HCT116 (cell line): Measurements from ENCODE around the gene PLD1. TPM values are rescaled to one million over a fixed set of nuclear protein-coding genes. Genes with fewer than 3 reads are reported as not detected.
"Not testable (repeated sequence)": the region's sequence is repeated elsewhere in the genome, so short reads cannot be mapped to it uniquely, and the experiment has no call there.

Experiments
- ATAC-seq: fragments of 200-7000 bp; cut with Tn5 transposase; 2 replicates; pipeline ENCODE4 v1.9.1; 2020; ENCODE audit warnings: mild to moderate bottlenecking, moderate library complexity
- BruUV-seq: library from RNA; stranded (reverse); fragments of 400-500 nt; replicated peaks from 2 replicates; lab custom pipeline; 2021; lab: Mats Ljungman, UMichigan
- CTCF ChIA-PET: fragments of 300-600 bp; sonication (Branson Sonifier 250); formaldehyde crosslinking; loops from one replicate; lab custom pipeline; 2021; ENCODE audit warnings: antibody characterized with exemption; lab: Charles Lee
- POLR2A ChIA-PET: fragments of 300-600, 350-600 bp; sonication (Branson Sonifier 250); formaldehyde crosslinking; loops from one replicate; lab custom pipeline; 2021; ENCODE audit warnings: antibody characterized with exemption; lab: Charles Lee
- RAD21 ChIA-PET, 2 experiments: fragments of 300-600 bp; sonication (Branson Sonifier 250); formaldehyde crosslinking; loops; one replicate each; lab custom pipeline; 2023; ENCODE audit warnings: low total read pairs in 2 of 2; ENCODE audit not compliant: uncharacterized antibody in 2 of 2, unreplicated experiment in 2 of 2, low non-redundant PET in 1 of 2; lab: Charles Lee
- DNase-seq: peaks from one replicate; pipeline ENCODE4 v3.0.0-alpha.2; 2010; ENCODE audit warnings: low read depth, low spot score
- H2AFZ ChIP-seq: fragments of 200-600 bp; shearing (Covaris generic), sonication (generic); 2 replicates; pipeline ENCODE4 v1.6.1; 2017; ENCODE audit warnings: low read depth, mixed run types, mixed read lengths, antibody characterized with exemption, low read length; ENCODE audit not compliant: poor library complexity, severe bottlenecking
- H3K27ac ChIP-seq: 2 replicates; pipeline ENCODE4 v1.5.1; 2012; ENCODE audit warnings: low read depth, low read length
- H3K27me3 ChIP-seq: fragments of 200-600 bp; sonication (generic); 2 replicates; pipeline ENCODE4 v1.6.1; 2016; ENCODE audit warnings: mixed run types, low read length, mixed read lengths; ENCODE audit not compliant: insufficient read depth
- H3K36me3 ChIP-seq, 2 experiments: fragments of 200-500 bp in 1 of 2; fragments of 200-600 bp in 1 of 2; sonication (Bioruptor generic) in 1 of 2; sonication (generic) in 1 of 2; 2 replicates each; pipeline versions ENCODE4 v1.5.1 to v1.6.1; 2014 to 2016; ENCODE audit warnings: low read length in 2 of 2, inconsistent platforms in 1 of 2, mixed read lengths in 1 of 2, mixed run types in 1 of 2; ENCODE audit not compliant: insufficient read depth in 2 of 2, control insufficient read depth in 1 of 2
- H3K4me1 ChIP-seq, 2 experiments: fragments of 200-600 bp in 1 of 2; sonication (generic) in 1 of 2; 2 replicates each; pipeline versions ENCODE4 v1.5.1 to v1.6.1; 2012 to 2017; ENCODE audit warnings: low read length in 2 of 2, inconsistent platforms in 1 of 2, mild to moderate bottlenecking in 1 of 2, mixed read lengths in 1 of 2, mixed run types in 1 of 2, moderate library complexity in 1 of 2; ENCODE audit not compliant: insufficient read depth in 2 of 2, control insufficient read depth in 1 of 2
- H3K4me2 ChIP-seq: fragments of 200-600 bp; sonication (generic); 2 replicates; pipeline ENCODE4 v1.6.1; 2017; ENCODE audit warnings: mixed run types, low read length, mixed read lengths
- H3K4me3 ChIP-seq, 2 experiments: fragments of 200-600 bp in 1 of 2; sonication (generic) in 1 of 2; replicated peaks in 1 of 2; 2 replicates each; pipeline ENCODE4 v1.5.1; 2011 to 2016; ENCODE audit warnings: low read length in 2 of 2, control low read depth in 1 of 2, low read depth in 1 of 2, mild to moderate bottlenecking in 1 of 2, mixed read lengths in 1 of 2, mixed run types in 1 of 2
- H3K79me2 ChIP-seq: fragments of 200-600 bp; sonication (generic); 2 replicates; pipeline ENCODE4 v1.6.1; 2017; ENCODE audit warnings: mild to moderate bottlenecking, mixed run types, low read length, moderate library complexity, mixed read lengths; ENCODE audit not compliant: insufficient read depth
- H3K9ac ChIP-seq: fragments of 200-600 bp; sonication (generic); 2 replicates; pipeline ENCODE4 v1.6.1; 2016; ENCODE audit warnings: low read length, mixed read lengths
- H3K9me2 ChIP-seq: fragments of 200-600 bp; sonication (generic), shearing (Covaris generic); 2 replicates; pipeline ENCODE4 v1.6.1; 2017; ENCODE audit warnings: mixed run types, mild to moderate bottlenecking, moderate library complexity; ENCODE audit not compliant: insufficient read depth
- H3K9me3 ChIP-seq, 2 experiments: fragments of 200-500 bp in 1 of 2; fragments of 200-600 bp in 1 of 2; sonication (Bioruptor generic) in 1 of 2; sonication (generic) in 1 of 2; 2 replicates each; pipeline ENCODE4 v1.6.1; 2014 to 2017; ENCODE audit warnings: low read length in 2 of 2, mixed read lengths in 2 of 2, inconsistent platforms in 1 of 2, low read depth in 1 of 2, mild to moderate bottlenecking in 1 of 2, mixed run types in 1 of 2, moderate library complexity in 1 of 2; ENCODE audit not compliant: control insufficient read depth in 1 of 2, insufficient read depth in 1 of 2
- H4K20me1 ChIP-seq: fragments of 200-600 bp; sonication (generic), shearing (Covaris generic); 2 replicates; pipeline ENCODE4 v1.6.1; 2017; ENCODE audit warnings: mixed run types, mild to moderate bottlenecking, moderate library complexity; ENCODE audit not compliant: insufficient read depth
- EGR1 ChIP-seq: IDR thresholded peaks from 2 replicates; pipeline ENCODE4 v1.6.1; 2012; ENCODE audit warnings: low read depth
- EZH2phosphoT487 ChIP-seq: fragments of 200-600 bp; IDR thresholded peaks from 2 replicates; pipeline ENCODE4 v1.6.1; 2018; ENCODE audit warnings: antibody characterized with exemption, borderline replicate concordance
- FOSL1 ChIP-seq: IDR thresholded peaks from 2 replicates; pipeline ENCODE4 v1.6.1; 2012; ENCODE audit warnings: low read depth
- JUND ChIP-seq: IDR thresholded peaks from 2 replicates; pipeline ENCODE4 v1.6.1; 2012
- MAX ChIP-seq: IDR thresholded peaks from 2 replicates; pipeline ENCODE4 v1.6.1; 2012
- POLR2A ChIP-seq: IDR thresholded peaks from 2 replicates; pipeline ENCODE4 v1.7.0; 2011; ENCODE audit warnings: borderline replicate concordance; ENCODE audit not compliant: insufficient read depth, insufficient read length; ENCODE audit errors: extremely low read depth
- POLR2AphosphoS5 ChIP-seq: IDR thresholded peaks from 2 replicates; pipeline ENCODE4 v1.6.1; 2011; ENCODE audit warnings: mild to moderate bottlenecking, low read depth, low read length, moderate library complexity
- RAD21 ChIP-seq: IDR thresholded peaks from 2 replicates; pipeline ENCODE4 v1.6.1; 2012; ENCODE audit warnings: low read depth, mild to moderate bottlenecking
- SIN3A ChIP-seq: IDR thresholded peaks from 2 replicates; pipeline ENCODE4 v1.6.1; 2012; ENCODE audit warnings: low read depth
- SP1 ChIP-seq: IDR thresholded peaks from 2 replicates; pipeline ENCODE4 v1.6.1; 2012; ENCODE audit warnings: low read depth
- SRF ChIP-seq: IDR thresholded peaks from 2 replicates; pipeline ENCODE4 v1.6.1; 2012; ENCODE audit warnings: low read depth
- TCF7L2 ChIP-seq: IDR thresholded peaks from 2 replicates; pipeline ENCODE4 v1.7.0; 2011; ENCODE audit warnings: borderline replicate concordance, inconsistent platforms; ENCODE audit not compliant: insufficient read depth, insufficient read length; ENCODE audit errors: extremely low read depth
- YY1 ChIP-seq: IDR thresholded peaks from 2 replicates; pipeline ENCODE4 v1.6.1; 2011; ENCODE audit warnings: low read length, low read depth, moderate library complexity, mild to moderate bottlenecking; ENCODE audit not compliant: insufficient replicate concordance; ENCODE audit errors: extremely low read depth
- ZFX ChIP-seq: fragments of 450-650 bp; IDR thresholded peaks from 2 replicates; pipeline ENCODE4 v1.6.1; 2017
- intact Hi-C: fragments of 100-400 bp; cut with micrococcal nuclease; formaldehyde crosslinking; loops from 2 replicates; pipeline ENCODE4 v1.10.0; 2022
- total RNA-seq: library from RNA; stranded (reverse); gene quantifications from one replicate; pipeline ENCODE4 v1.2.1, GENCODE V29; 2021; ENCODE audit not compliant: unreplicated experiment

PLD1 gene
- total RNA-seq, 1 experiment from 2014 or later: 8.4 TPM

GRCh38 chr3:171562459-171562858 lies 247.8 kb downstream of the PLD1 start:
- H3K4me2 ChIP-seq, BruUV-seq, H3K9me2 ChIP-seq, H3K4me1 ChIP-seq, H2AFZ ChIP-seq, H3K36me3 ChIP-seq, RAD21 ChIA-PET, POLR2A ChIA-PET, H3K9ac ChIP-seq, H3K4me3 ChIP-seq, H3K79me2 ChIP-seq, DNase-seq, H3K27ac ChIP-seq, H3K9me3 ChIP-seq, ATAC-seq, H3K27me3 ChIP-seq, H4K20me1 ChIP-seq, CTCF ChIA-PET: not testable (repeated sequence)
- intact Hi-C loops: loop anchor here (10.0 kb wide), 1 partner anchor 272 kb away; no protein-coding TSS in a partner anchor

- DNase-seq (no peak), ATAC-seq (no peak)
- intact Hi-C loops: loop anchor here (2.0 to 10.0 kb wide), 2 partner anchors 273 to 519 kb away; no protein-coding TSS in a partner anchor
- RAD21 ChIA-PET: no interaction called here
- Histone ChIP-seq H3K27ac (no peak overlapping the region), H3K4me1 (no peaks in the 10 kb centered on the region), H3K27me3 (no peaks in the 10 kb centered on the region), H3K9me2 (no peaks in the 10 kb centered on the region), H3K79me2 (no peaks in the 10 kb centered on the region), H3K4me2 (no peak overlapping the region), H4K20me1 (no peaks in the 10 kb centered on the region), H3K9ac (no peak overlapping the region), H3K9me3 (no peaks in the 10 kb centered on the region), H3K4me3 (no peak overlapping the region), H2AFZ (no peak overlapping the region), H3K36me3 (no peaks in the 10 kb centered on the region)
- TF ChIP-seq EGR1: no peak
- TF ChIP-seq RAD21: no peak
- no peak for TF ChIP-seq MAX
- TF ChIP-seq FOSL1: no peak
- TF ChIP-seq SIN3A: no peak
- no peak for TF ChIP-seq TCF7L2
- TF ChIP-seq POLR2AphosphoS5: no peak
- no peak for TF ChIP-seq EZH2phosphoT487
- no peak for TF ChIP-seq ZFX
- TF ChIP-seq JUND: no peak
- no peak for TF ChIP-seq POLR2A
- no peak for TF ChIP-seq SRF
- TF ChIP-seq SP1: no peak
- TF ChIP-seq YY1: no peak
- POLR2A ChIA-PET: no interaction called here
- no TSS peak for BruUV-seq
- CTCF ChIA-PET: no interaction called here
These were observed 248.5 kb downstream of the PLD1 start for GRCh38 chr3:171561596-171562323.
